Stimulated activated CD4-positive, alpha-beta T cell treated with anti-CD3 and anti-CD28 coated beads, TNF-alpha, amount 100 ng/mL, for 48 hours (primary cell): ENCODE data around the gene LINGO3.

Experiments used
- DNase-seq, 3 donors: peaks; one replicate each; pipeline ENCODE4 v3.0.0-alpha.2; 2020; ENCODE audit warnings: low read depth in 3 of 3

Gene LINGO3

DNA sequence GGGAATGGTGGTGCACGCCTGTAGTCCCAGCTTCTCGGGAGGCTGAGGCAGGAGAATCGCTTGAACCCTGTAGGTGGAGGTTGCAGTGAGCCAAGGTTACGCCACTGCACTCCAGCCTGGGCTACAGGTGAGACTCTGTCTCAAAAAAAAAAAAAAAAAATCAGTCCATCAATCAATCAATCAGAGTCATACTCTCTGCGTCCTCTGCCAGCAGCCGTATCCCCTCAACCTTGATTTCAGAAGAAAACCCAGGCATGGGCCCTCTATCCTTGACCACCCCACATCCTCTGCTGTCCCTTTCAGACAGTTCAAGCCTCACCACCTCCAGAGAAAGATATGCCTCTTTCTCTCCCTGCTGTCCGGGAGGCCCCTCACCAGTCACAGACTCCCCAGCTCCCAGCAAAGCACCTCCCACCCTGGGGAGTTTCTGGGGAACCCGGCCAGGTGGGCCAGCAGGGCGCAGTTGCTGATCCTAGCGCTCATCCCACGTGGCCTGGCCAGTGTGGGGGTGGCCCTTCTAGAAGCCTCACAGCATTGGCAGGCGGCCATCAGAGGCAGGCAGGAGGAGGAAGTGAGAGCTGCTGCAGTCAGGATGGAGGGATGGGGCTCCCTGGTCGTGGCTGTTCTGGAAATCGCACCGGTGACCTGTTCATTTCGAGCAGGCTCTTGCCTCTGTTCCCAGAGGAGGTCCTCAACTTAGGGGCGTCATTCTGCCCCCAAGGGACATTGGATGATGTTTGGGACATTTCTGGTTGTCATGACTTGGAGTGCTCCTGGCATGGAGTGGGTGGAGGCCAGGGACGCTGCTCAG, 41.6 kb downstream of the LINGO3 start:
- no peak for DNase-seq

DNA sequence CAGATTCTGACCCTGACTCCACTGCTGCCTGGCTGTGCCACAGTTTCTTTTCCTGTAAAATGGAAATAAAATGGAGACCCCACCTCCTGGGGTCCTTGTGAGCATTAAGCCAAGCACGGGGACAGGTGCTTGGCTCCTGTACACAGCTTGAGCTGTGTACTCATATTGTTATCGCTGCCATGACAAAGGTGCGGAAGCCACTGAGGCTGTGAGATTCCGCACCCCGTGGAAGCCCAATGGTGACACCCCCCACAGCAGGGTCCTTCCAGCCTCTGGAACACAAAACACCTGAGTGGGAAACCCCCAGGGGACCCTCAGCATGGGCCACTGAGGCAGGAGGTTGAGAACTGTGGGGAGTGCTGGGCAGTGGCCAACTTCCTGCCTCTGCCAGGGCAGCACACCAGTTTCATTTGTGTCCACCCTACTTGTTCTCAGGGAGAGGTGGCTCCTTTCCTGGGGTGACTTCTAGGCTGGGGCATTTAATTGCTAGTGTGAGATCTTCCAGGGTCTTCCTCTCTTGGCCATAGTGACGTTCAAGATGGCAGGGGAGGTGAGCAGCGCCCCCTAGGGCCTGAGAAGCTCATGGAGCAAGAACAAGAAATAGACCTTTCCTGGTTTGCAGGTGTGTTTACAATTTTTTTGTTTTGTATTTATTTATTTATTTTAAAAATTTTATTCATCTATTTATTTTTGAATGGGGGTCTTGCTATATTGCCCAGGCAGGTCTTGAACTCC, 46.3 kb downstream of the LINGO3 start:
- no peak for DNase-seq

DNA sequence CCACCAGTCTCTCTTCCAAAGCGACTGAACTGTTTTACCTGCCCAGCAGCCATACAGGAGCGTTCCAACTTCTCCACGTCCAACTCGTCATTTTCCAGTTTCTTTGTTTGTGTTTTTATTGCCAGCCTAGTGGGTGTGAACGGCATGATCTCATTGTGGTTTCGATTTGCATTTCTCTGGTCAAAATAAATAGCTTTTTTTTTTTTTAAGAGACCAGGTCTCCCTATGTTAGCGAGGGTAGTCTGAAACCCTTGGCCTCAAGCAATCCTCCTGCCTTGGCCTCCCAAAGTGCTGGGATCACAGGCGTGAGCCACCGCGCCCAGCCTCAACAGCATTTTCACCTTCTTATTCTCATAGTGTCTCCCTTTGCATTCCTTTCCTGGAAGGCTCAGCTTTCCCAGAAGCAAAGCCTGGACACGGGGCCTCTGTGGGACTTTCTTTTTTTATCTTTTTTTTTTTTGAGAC, 47.6 kb downstream of the LINGO3 start:
- DNase-seq, result no peak

DNA sequence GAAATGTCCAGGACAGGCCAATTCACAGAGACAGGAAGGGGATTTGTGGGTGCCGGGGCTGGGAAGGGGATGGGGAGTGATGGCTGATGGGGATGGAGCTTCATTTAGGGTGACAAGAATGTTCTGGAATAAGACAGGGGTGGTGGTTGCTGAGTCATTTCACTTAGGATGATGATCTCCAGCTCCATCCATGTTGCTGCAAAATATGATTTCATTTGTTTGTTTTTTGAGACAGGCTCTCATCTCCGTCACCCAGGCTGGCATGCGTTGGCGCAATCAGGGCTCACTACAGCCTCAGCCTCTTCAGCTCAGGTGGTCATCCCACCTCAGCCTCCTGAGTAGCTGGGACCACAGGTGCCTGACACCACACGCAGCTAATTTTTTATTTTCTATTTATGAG, 48.6 kb downstream of the LINGO3 start:
- DNase-seq, result no peak
